GM18907 (cell line): Measurements from ENCODE around the gene AMMECR1L.
"Not testable (repeated sequence)": the region's sequence is repeated elsewhere in the genome, so short reads cannot be mapped to it uniquely, and the experiment has no call there.

Experiments used
- ATAC-seq: cut with Tn5 transposase; IDR thresholded peaks from one replicate; pipeline ENCODE4 v1.9.1; 2021; ENCODE audit warnings: mild to moderate bottlenecking, moderate library complexity; ENCODE audit not compliant: unreplicated experiment

AMMECR1L gene

GRCh38 chr2:127885780-127886592 lies at the start of gene AMMECR1L:
AMMECR1L (minus strand) TSS chr2:127885956; CDS start chr2:127874234, 11,722 bp downstream.
- ATAC-seq: peak; percentile 94

- ATAC-seq: no peak
These were observed 49.6 kb upstream of the AMMECR1L start for GRCh38 chr2:127935337-127935736.

GRCh38 chr2:127932199-127932876 lies 46.6 kb upstream of the AMMECR1L start:
- no peak for ATAC-seq

- no peak for ATAC-seq
These were observed 43.7 kb upstream of the AMMECR1L start for GRCh38 chr2:127929449-127929848.

DNA sequence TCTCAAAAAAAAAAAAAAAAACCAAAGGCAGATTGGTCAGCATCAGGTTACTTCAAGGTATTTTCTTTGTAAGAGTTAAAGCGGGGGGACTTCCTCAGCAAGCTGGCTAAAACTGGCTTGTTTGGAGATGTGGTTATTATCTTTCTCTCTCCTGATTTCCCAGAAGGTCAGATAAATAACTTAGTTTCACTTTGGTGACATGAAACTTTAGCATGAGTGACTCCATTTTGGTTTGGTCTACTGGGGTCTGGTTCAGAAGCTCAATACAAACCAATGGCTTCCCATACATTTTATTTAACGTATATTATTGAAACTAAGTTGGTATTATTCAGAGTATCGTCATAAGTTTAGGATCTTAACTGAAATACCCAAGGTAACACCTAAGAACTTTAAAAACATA lies 41.6 kb upstream of the AMMECR1L start:
- no peak for ATAC-seq

DNA sequence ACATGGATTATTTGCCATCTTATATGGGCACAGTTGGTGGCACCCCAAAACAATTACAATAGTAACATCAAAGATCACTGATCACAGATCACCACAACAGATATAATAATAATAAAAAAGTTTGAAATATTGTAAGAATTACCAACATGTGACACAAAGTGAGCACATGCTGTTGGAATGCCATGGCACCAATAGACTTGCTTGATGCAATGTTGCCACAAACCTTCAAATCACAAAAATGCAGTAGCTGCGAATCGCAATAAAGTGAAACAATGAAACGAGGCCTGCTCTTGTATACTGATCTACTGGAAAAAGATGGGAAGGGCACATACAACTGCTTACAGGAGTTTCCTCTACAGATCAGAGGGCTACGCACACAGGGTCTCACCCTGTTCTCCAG lies 32.2 kb upstream of the AMMECR1L start:
- no peak for ATAC-seq

- no peak for ATAC-seq
These were observed 28.2 kb upstream of the AMMECR1L start for GRCh38 chr2:127913808-127914457.

- no peak for ATAC-seq
These were observed 26.0 kb upstream of the AMMECR1L start for GRCh38 chr2:127911737-127912136.

- no peak for ATAC-seq
These were observed 24.7 kb upstream of the AMMECR1L start for GRCh38 chr2:127910415-127910814.

- ATAC-seq: no peak
These were observed 23.3 kb upstream of the AMMECR1L start for GRCh38 chr2:127909019-127909418.

- ATAC-seq: not testable (repeated sequence)
These were observed 22.1 kb upstream of the AMMECR1L start for GRCh38 chr2:127907733-127908400.

GRCh38 chr2:127906206-127906926 lies 20.6 kb upstream of the AMMECR1L start:
- ATAC-seq: no peak

- ATAC-seq: no peak
These were observed 15.7 kb upstream of the AMMECR1L start for GRCh38 chr2:127901339-127902056.

GRCh38 chr2:127897531-127898211 lies 11.9 kb upstream of the AMMECR1L start:
- no peak for ATAC-seq

DNA sequence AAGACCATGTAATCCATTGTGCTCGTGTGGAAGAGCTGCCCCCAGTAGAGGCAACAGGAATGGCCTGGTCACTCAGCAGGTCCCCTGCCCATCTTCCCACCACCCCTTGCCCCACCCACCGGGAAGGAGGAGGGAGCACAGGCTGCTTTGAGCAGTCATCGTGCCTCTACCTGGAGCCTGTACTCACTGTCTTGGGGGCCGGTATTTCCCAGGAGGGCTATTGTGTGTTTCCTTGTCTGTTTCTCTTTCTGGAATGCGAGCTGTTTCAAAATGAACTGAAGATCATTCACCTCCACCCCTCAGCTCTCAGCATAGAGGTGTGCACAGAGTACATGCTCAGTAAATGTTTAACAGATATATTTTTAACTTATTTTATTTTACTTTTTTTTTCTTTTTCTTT lies 7.7 kb upstream of the AMMECR1L start:
- no peak for ATAC-seq

GRCh38 chr2:127893033-127893432 lies 7.3 kb upstream of the AMMECR1L start:
- no peak for ATAC-seq

- no peak for ATAC-seq
These were observed 6.1 kb upstream of the AMMECR1L start for GRCh38 chr2:127891811-127892210.

GRCh38 chr2:127890756-127891155 lies 5.0 kb upstream of the AMMECR1L start:
- not testable (repeated sequence) for ATAC-seq

DNA sequence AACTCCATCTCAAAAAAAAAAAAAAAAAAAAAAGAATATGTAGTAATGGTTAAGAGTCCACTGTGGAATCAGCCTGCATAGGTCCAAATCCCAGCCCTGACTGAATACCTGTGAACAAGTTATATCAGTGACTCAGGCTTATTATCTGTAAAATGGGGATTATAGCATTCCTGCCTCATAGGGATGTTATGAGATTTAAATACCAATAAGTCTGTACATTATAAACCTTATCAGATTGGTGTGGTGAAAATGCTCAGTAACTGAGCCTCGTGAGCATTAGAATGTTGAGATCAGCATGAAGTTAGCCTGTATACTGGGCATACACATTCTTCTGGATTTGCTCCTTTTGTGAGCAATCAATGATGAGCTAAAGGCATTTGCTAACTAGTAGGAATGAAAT lies 3.0 kb upstream of the AMMECR1L start:
- no peak for ATAC-seq
